Iris pigment epithelial cell (primary cell): Measurements from ENCODE around the gene PRR16.
"Not testable (repeated sequence)": the region's sequence is repeated elsewhere in the genome, so short reads cannot be mapped to it uniquely, and the experiment has no call there.

ENCODE experiments used
- DNase-seq: peaks from one replicate; pipeline ENCODE4 v3.0.0-alpha.2; 2011; ENCODE audit warnings: low read depth

PRR16 gene

GRCh38 chr5:120463991-120464626 lies at the start of gene PRR16:
TSS of gene PRR16 (plus strand) at chr5:120464300.
- DNase-seq, result peak; percentile 84

GRCh38 chr5:120415985-120416384 lies 48.1 kb upstream of the PRR16 start:
- DNase-seq, result peak; percentile 26

- DNase-seq, result no peak
These were observed 45.0 kb upstream of the PRR16 start for GRCh38 chr5:120419127-120419526.

- DNase-seq, result not testable (repeated sequence)
These were observed 37.3 kb upstream of the PRR16 start for GRCh38 chr5:120426633-120427275.

- no peak for DNase-seq
These were observed 33.5 kb upstream of the PRR16 start for GRCh38 chr5:120430572-120430971.

- no peak for DNase-seq
These were observed 31.2 kb upstream of the PRR16 start for GRCh38 chr5:120432861-120433260.

GRCh38 chr5:120435129-120435528 lies 29.0 kb upstream of the PRR16 start:
- no peak for DNase-seq

GRCh38 chr5:120436996-120437395 lies 27.1 kb upstream of the PRR16 start:
- peak; percentile 58 for DNase-seq

GRCh38 chr5:120442694-120443093 lies 21.4 kb upstream of the PRR16 start:
- DNase-seq, result no peak

GRCh38 chr5:120443607-120444006 lies 20.5 kb upstream of the PRR16 start:
- DNase-seq, result no peak

GRCh38 chr5:120446068-120446492 lies 18.0 kb upstream of the PRR16 start:
- peak; percentile 95 for DNase-seq

GRCh38 chr5:120446901-120447300 lies 17.2 kb upstream of the PRR16 start:
- no peak for DNase-seq

- peak; percentile 64 for DNase-seq
These were observed 16.3 kb upstream of the PRR16 start for GRCh38 chr5:120447706-120448239.

GRCh38 chr5:120449501-120449900 lies 14.6 kb upstream of the PRR16 start:
- peak; percentile 48 for DNase-seq

- DNase-seq, result no peak
These were observed 13.2 kb upstream of the PRR16 start for GRCh38 chr5:120450910-120451309.

- DNase-seq, result no peak
These were observed 12.7 kb upstream of the PRR16 start for GRCh38 chr5:120451445-120451844.

- DNase-seq, result no peak
These were observed 11.6 kb upstream of the PRR16 start for GRCh38 chr5:120452471-120452870.

GRCh38 chr5:120454094-120454798 lies 9.9 kb upstream of the PRR16 start:
- peak; percentile 93 for DNase-seq

- DNase-seq, result no peak
These were observed 8.1 kb upstream of the PRR16 start for GRCh38 chr5:120456006-120456405.

- peak; percentile 53 for DNase-seq
These were observed 6.1 kb upstream of the PRR16 start for GRCh38 chr5:120457839-120458507.

GRCh38 chr5:120458508-120458847 lies 5.6 kb upstream of the PRR16 start:
- not testable (repeated sequence) for DNase-seq

- no peak for DNase-seq
These were observed 2.8 kb upstream of the PRR16 start for GRCh38 chr5:120461251-120461650.
